ENCODE data around the gene ZNF587.
"Not testable (repeated sequence)": the region's sequence is repeated elsewhere in the genome, so short reads cannot be mapped to it uniquely, and the experiment has no call there.

ZNF587 gene

DNA sequence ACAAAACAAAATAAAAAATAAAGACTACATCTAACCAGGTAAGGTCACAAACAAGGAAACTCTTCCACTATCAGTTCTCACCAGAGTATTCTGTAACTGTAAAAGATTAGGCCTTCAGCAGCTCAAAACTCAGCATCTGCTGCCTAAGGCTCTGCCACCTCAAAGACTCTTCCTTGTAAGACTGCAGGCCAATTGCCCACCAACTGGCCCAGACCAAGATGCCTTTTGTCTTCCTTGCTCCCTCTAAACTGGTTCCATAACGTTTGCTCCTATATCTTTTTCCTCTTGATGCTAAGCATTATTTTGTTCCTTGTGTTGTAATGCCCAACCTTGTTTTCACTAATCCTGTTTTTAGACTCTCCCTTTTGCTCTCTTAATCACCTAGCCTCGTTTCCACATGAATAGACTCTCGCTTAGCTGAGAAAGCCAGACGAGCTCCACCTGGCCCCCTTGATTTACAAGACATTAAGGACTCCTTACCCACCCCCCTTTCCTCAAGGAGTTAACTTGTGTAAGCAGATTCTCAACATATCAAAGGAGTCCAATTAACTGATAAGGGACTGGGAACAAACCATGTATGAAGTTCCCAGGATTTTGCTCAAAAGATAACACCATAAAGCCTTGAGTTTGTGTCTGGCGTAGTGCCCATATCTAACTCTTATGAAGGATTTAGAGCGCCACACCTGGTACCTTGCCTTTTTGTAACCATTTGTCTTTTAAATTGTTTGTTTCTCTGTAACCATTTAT, 37.7 kb downstream of the ZNF587 start:
- DNase-seq (ENCODE audit: low spot score) = no peak

DNA sequence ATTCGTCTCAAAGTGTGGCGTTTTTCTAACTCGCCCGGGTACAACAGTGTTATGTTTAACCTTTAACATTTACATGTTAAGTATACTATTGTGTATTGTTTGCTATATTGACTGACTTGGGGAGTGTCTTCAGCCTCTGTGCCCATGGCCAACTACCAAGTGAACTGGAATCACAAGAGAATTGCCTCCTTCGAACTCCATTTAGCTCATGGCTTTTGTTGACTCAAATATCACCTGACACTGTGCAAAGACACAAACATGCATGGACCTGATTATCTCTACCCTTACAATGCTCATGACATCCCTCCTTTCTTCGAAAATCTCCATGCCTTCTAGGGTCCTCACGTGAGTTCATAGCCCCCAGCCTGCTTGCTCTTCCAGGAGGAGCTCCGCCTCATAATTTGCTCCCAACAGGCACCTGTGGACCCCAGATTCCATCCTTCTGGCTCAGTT, 38.5 kb downstream of the ZNF587 start:
- DNase-seq (ENCODE audit: low spot score) = no peak

DNA sequence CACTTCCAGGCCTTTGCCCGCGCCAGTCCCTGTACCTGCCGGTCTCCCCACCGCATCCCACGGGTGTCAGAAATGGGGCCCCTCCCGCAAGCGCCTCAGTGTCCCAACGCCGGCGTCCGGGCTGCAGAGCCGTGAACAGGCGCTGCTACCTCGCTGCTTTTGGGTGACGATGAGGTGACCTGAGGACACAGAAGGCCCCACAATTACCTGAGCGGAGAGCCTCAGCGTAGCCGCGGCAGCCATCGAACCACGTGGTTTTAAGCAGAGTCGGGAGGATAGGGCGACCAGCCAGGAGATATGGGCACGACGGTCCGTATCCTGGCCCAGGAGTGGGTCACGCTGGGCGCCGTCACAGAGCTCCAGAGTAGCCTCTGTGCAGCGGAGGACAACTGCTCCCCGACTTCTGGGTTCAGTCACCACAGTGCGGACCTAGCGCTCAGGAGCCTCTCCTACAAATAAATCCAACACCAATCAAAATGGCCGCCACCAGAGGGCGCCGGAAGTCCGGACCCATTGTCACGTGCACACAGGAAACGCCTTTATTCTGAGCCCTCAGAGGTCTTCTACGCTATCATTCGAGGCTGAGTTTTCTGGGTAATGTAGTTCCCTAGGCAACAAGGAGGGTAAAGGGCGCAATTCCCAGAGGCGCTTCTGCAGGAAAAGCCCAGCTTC, 39.0 kb downstream of the ZNF587 start, which contains the start of gene ZNF814:
Gene ZNF814, minus strand, starts transcription at position 478 of the 672 bp plus-strand sequence. Its CDS starts 235 bp downstream, at position 243.
- peak; percentile 88 for DNase-seq (ENCODE audit: low spot score)

DNA sequence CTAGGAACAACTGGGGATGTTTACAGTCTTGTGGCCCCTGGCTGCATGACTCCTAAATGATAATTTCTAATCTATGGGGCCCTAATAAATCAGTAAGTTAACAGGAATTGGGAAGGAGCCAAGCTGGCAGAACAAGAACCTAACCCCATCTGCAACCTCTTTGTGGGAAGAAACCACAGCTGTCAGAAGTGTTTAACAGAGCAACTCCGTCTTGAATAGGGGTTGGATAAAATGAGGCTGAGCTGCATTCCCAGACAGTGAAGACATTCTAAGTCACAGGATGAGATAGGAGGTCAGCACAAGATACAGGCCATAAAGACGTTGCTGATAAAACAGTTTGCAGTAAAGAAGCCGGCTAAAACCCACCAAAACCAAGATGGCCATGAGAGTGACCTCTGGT, 41.0 kb downstream of the ZNF587 start:
- DNase-seq (ENCODE audit: low spot score) = not testable (repeated sequence)

DNA sequence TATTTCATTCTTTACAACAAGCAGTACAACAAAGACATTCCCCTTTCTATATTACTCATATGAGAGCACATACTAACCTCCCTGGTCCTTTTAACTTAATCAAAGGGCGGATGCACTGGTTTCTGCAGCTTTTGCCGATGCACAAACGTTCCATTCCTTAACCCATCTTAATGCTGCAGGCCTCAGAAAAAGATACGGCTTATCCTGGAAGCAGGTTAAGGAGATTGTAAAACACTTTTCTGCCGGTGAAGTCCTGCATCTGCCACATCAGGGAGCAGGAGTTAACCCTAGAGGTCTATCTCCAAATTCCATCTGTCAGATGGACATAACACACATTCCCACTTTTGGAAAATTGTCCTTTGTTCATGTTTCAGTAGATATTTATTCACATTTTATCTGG, 50.7 kb downstream of the ZNF587 start:
- DNase-seq (ENCODE audit: low spot score) = no peak

DNA sequence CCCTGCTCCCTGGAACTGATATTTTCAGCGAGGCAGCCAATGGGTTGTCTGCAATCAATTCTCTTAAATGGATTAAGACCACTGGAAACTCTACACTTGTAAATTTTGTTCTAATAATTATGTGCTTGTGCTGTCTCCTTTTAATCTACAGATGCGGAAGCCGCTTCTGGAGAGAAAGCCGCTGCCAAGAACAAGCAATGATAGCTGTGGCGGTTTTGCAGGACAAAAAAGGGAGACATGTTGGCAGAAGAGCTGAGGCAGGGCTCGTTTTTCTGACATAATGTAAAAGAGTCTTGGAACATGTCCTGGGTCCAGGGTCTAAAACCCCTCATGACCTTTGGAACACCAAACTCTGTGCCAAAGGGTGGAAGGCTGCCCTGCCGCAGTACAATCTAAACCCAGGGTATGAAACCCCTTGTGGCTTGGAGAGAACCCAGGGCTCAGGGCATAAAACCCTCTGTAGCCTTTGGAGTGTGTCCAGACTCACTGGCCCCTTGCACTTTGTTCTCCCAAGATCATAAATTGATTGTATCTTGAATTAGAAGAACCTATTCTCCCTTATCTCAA, 54.0 kb downstream of the ZNF587 start:
- no peak for DNase-seq (ENCODE audit: low spot score)

DNA sequence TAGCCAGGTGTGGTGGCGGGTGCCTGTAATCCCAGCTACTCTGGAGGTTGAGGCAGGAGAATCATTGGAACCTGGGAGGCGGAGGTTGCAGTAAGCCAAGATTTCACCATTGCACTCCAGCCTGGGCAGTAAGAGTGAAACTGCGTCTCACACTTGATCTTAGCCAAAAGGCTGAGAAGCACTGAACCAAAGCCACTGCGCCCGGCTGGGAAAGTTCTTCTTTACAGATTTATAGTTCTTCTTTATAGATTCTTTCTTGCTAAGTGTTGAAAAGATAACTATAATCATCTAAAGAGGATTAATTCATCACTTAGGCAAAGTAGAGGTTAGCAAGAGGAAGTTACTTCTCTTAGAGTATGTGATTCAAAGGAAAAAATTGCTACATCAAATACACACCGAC, 55.6 kb downstream of the ZNF587 start:
- DNase-seq (ENCODE audit: low spot score) = no peak

DNA sequence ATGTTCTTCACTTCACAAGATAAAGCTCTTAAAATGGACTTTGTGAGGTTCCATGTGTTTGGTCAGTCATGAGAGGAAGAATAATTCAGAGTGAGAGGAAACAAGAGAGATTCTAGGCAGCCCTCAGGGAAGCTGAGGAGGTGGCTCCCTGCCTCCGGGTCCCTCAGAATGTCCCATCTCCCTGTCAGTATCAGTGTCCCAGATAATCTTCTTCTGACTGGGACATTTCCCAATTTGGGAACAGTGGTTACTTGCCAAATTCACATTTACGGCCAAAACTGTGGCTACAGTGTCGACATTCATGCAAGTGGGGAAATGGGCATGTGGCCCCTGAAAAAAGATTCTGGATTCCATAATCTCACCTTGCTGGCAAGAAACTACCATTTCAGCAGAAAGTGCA, 57.7 kb downstream of the ZNF587 start:
- DNase-seq (ENCODE audit: low spot score) = no peak

DNA sequence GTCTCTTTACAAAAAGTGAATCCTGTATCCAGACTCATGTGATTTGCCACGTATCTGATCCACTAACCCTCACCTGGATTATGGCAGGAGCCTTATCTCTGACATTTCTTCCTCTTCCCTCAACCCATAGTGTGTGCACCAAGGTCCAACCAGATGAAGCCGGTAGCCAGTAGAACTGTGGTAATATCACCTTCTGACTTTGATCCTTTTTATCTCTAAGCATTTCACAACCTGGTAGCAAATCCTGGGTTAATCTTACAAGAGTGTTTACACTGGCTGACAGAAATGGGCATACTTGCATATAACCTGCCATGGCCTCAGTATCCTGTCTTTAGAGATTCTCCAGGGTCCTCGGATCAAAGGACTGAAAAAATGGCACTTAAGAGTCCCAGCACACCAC, 64.9 kb downstream of the ZNF587 start:
- DNase-seq (ENCODE audit: low spot score) = no peak

Measured in left forelimb (tissue), 1 donor.